ENCODE measurements around the gene TRMU. TPM values are rescaled to one million over a fixed set of nuclear protein-coding genes. Genes with fewer than 3 reads are reported as not detected.

TRMU gene
- total RNA-seq, 6 donors from 2014 or later, result 30.7 to 77.5 (median 35.8) TPM

GRCh38 chr22:46354176-46354992 lies 18.9 kb downstream of the TRMU start:
- WGBS, 2 donors, result 50 to 91% methylated on average over 2 to 21 of the region's 21 CpGs
- H3K36me3 ChIP-seq, result peaks cover 21 to 98% (median 82%) of the 10 kb centered on the region in 4 donors
- no peak for ATAC-seq (ENCODE audit: low FRiP score in 2 of 2)
- no peak overlapping the region for H3K4me3 ChIP-seq
- H3K27ac ChIP-seq, result peak overlapping the region in 1 of 4 donors; percentile 35
- no peaks in the 10 kb centered on the region for H3K27me3 ChIP-seq
- TF ChIP-seq POLR2A (IDR thresholded peaks at IDR 0.05) (no peak), CTCF (IDR thresholded peaks at IDR 0.05) (no peak), EP300 (IDR thresholded peaks at IDR 0.05) (no peak), POLR2AphosphoS5 (IDR thresholded peaks at IDR 0.05) (no peak)
- DNase-seq, result peak in 1 of 2 donors; percentile 68
- no peaks in the 10 kb centered on the region for H3K9me3 ChIP-seq
- H3K4me1 ChIP-seq, result peaks cover 0 to 11% (median 0%) of the 10 kb centered on the region in 4 donors

- peaks cover 0 to 11% (median 0%) of the 10 kb centered on the region in 4 donors for H3K4me1 ChIP-seq
- H3K27me3 ChIP-seq, result no peaks in the 10 kb centered on the region
- 86% methylated on average over 6 of the region's 7 CpGs; no CpG with 5 or more reads in 1 of the 2 donors for WGBS, 2 donors
- no peak overlapping the region for H3K27ac ChIP-seq
- ATAC-seq (ENCODE audit: low FRiP score in 2 of 2) (no peak), DNase-seq (no peak)
- H3K4me3 ChIP-seq, result no peak overlapping the region
- TF ChIP-seq CTCF (IDR thresholded peaks at IDR 0.05), result no peak
- TF ChIP-seq POLR2AphosphoS5 (IDR thresholded peaks at IDR 0.05), result no peak
- TF ChIP-seq POLR2A (IDR thresholded peaks at IDR 0.05), result no peak
- TF ChIP-seq EP300 (IDR thresholded peaks at IDR 0.05), result no peak
- no peaks in the 10 kb centered on the region for H3K9me3 ChIP-seq
- H3K36me3 ChIP-seq, result peaks cover 21 to 97% (median 77%) of the 10 kb centered on the region in 4 donors
These were observed 19.4 kb downstream of the TRMU start for GRCh38 chr22:46354993-46355305.

DNA sequence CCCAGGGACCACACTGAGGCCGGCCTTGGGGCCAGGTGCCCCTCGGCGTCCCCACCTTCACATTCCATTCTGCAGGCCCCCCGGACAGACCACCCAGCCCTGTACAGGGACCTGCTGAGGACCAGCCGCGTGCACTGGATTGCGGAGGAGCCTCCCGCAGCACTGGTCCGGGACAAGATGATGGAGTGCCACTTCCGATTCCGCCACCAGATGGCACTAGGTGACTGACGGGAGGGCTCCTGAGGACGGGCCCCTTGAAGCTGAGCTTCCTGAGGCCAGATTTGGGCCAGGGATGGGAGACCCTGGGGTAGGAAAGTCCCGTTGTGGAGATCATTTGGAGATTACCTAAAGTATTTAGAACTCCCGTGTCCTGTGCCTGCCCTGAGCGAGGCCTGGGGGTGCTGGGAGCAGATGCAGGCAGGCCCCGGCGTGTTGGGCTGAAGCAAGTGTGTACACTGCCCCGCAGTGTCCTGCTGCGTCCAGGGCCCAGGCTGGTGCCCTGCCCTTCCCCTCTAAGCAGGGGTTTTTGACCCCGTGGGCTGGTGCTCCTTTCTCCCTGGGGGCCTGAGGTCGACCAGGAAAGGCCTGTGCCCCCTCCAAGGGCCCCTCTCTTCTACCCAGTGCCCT lies 20.0 kb downstream of the TRMU start:
- no peaks in the 10 kb centered on the region for H3K9me3 ChIP-seq
- DNase-seq, result peak; percentile 56 to 60
- no peaks in the 10 kb centered on the region for H3K27me3 ChIP-seq
- H3K27ac ChIP-seq, result peak overlapping the region in 1 of 4 donors; percentile 25
- TF ChIP-seq CTCF (IDR thresholded peaks at IDR 0.05) (peak; percentile 59 to 84 (median 70)), POLR2AphosphoS5 (IDR thresholded peaks at IDR 0.05) (no peak)
- no peak overlapping the region for H3K4me3 ChIP-seq
- WGBS, 2 donors, result 56 to 73% methylated on average over 4 to 14 of the region's 22 CpGs
- peak; percentile 19 to 46 for ATAC-seq (ENCODE audit: low FRiP score in 2 of 2)
- peaks cover 18 to 95% (median 72%) of the 10 kb centered on the region in 4 donors for H3K36me3 ChIP-seq
- peaks cover 0 to 11% (median 0%) of the 10 kb centered on the region in 4 donors for H3K4me1 ChIP-seq

DNA sequence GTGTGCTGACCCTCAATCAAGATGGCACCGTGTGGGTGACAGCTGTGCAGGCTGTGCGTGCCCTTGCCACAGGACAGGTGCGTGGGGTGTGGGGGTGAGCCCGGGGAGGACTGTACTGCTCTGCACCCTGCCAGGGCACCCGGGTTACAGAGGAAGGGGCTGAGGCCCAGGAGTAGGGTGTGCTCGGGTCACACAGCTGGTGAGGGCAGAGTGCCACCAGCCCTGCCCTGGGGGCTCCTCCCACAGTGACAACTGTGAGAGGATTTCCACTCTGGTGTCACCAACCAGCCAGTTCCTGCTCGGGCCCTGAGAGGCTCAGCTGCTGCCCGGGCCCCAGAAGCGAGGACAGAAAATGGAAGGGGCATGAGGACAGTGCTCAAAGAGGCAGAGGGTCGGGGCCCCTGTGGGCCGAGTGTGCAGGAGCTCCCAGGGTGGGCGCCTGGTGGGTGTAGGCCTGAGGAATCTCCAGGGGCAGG lies 20.5 kb downstream of the TRMU start:
- Histone ChIP-seq H3K9me3 (no peaks in the 10 kb centered on the region), H3K36me3 (peaks cover 13 to 90% (median 67%) of the 10 kb centered on the region in 4 donors), H3K27ac (peak overlapping the region in 1 of 4 donors; percentile 25), H3K27me3 (no peaks in the 10 kb centered on the region), H3K4me1 (peaks cover 0 to 11% (median 0%) of the 10 kb centered on the region in 4 donors), H3K4me3 (no peak overlapping the region)
- ATAC-seq (ENCODE audit: low FRiP score in 2 of 2) (no peak), DNase-seq (peak in 1 of 2 donors; percentile 73)
- TF ChIP-seq POLR2A (IDR thresholded peaks at IDR 0.05) (no peak), CTCF (IDR thresholded peaks at IDR 0.05) (no peak), POLR2AphosphoS5 (IDR thresholded peaks at IDR 0.05) (no peak), EP300 (IDR thresholded peaks at IDR 0.05) (no peak)
- 75 to 89% methylated on average over 9 to 10 of the region's 12 CpGs for WGBS, 2 donors
